Right atrium auricular region (tissue), 2 donors: ENCODE results near the gene CERS3. TPM values are rescaled to one million over a fixed set of nuclear protein-coding genes. Genes with fewer than 3 reads are reported as not detected.

ENCODE experiments used
- DNase-seq: peaks from one replicate; pipeline ENCODE4 v3.0.0-alpha.2; 2019; ENCODE audit warnings: low spot score
- H3K27ac ChIP-seq, 2 donors: fragments of 200-600 bp; sonication (generic); 1 replicate in 1 of 2; 2 replicates in 1 of 2; pipeline ENCODE4 v1.5.1; 2016 to 2019
- H3K27me3 ChIP-seq, 2 donors: fragments of 200-600 bp; sonication (generic); one replicate each; pipeline versions ENCODE4 v1.5.1 to v1.6.0; 2017 to 2019
- H3K36me3 ChIP-seq: fragments of 200-600 bp; sonication (generic); one replicate; pipeline ENCODE4 v1.5.1; 2016
- H3K4me1 ChIP-seq, 2 donors: fragments of 200-600 bp; sonication (generic); one replicate each; pipeline versions ENCODE4 v1.5.1 to v1.6.0; 2017 to 2019
- H3K4me3 ChIP-seq, 2 donors: fragments of 200-600 bp; sonication (generic); 1 replicate in 1 of 2; 2 replicates in 1 of 2; pipeline ENCODE4 v1.5.1; 2017 to 2019; ENCODE audit warnings: mild to moderate bottlenecking in 1 of 2, moderate library complexity in 1 of 2
- H3K9me3 ChIP-seq, 2 donors: fragments of 200-600 bp; sonication (generic); one replicate each; pipeline ENCODE4 v1.5.1; 2019
- total RNA-seq, 2 donors: library from RNA; depleted of rRNA; stranded (reverse); fragments of >200 nt; gene quantifications; one replicate each; pipeline ENCODE4 v1.1.0, GENCODE V29; 2016
- TF ChIP-seq, protein P1 (sequence below), 2 donors: fragments of 200-600 bp; sonication (generic); IDR thresholded peaks; one replicate each; pipeline ENCODE4 v1.5.1; 2019; ENCODE audit warnings: antibody characterized with exemption in 2 of 2

Gene CERS3
- total RNA-seq, 2 donors from 2014 or later = not detected

- TF ChIP-seq, protein P1, sequence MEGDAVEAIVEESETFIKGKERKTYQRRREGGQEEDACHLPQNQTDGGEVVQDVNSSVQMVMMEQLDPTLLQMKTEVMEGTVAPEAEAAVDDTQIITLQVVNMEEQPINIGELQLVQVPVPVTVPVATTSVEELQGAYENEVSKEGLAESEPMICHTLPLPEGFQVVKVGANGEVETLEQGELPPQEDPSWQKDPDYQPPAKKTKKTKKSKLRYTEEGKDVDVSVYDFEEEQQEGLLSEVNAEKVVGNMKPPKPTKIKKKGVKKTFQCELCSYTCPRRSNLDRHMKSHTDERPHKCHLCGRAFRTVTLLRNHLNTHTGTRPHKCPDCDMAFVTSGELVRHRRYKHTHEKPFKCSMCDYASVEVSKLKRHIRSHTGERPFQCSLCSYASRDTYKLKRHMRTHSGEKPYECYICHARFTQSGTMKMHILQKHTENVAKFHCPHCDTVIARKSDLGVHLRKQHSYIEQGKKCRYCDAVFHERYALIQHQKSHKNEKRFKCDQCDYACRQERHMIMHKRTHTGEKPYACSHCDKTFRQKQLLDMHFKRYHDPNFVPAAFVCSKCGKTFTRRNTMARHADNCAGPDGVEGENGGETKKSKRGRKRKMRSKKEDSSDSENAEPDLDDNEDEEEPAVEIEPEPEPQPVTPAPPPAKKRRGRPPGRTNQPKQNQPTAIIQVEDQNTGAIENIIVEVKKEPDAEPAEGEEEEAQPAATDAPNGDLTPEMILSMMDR (IDR thresholded peaks at IDR 0.05) = no peak
- Histone ChIP-seq H3K9me3 (no peaks in the 10 kb centered on the region), H3K36me3 (no peaks in the 10 kb centered on the region), H3K27me3 (no peaks in the 10 kb centered on the region), H3K27ac (no peak overlapping the region), H3K4me3 (no peak overlapping the region), H3K4me1 (no peaks in the 10 kb centered on the region)
- no peak for DNase-seq
These were observed 27.6 kb downstream of the CERS3 start for GRCh38 chr15:100501117-100501516.

DNA sequence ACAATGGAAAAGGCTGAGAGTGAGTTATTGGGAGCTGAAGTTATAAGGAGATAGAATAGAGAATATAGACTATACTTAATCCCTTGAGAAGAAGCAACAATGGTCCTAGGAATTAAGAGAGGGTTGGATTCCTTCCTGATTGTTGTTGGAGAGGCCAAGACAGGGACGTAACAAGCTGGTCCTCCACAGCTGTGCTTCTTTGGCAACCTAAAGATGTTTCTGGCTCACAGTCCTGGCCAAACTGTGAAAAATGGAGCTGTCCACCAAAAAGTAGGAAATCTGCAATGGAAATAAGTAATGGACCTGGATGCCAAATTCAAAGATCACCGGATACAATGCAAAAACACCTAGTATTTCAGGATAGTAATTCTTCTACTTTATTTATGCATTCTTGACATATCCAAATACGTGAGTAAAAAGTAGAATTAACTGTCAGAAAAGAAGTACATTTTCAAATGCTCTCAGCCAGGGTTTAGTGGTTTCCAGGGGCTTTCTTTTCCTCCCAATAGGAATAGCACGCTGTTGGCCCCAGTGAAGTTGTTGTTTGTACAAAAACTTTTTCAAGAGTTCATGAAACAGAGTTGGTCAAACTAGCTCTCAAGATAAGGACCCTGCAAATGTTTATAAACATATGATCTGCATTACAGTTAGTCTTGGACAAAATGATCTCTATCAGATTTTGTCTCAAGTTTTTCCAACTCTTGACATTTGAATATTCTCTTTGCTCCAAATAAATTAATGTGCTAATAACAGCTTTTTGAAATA lies 28.3 kb downstream of the CERS3 start:
- Histone ChIP-seq H3K27me3 (no peaks in the 10 kb centered on the region), H3K4me3 (no peak overlapping the region), H3K27ac (no peak overlapping the region), H3K36me3 (no peaks in the 10 kb centered on the region), H3K9me3 (no peaks in the 10 kb centered on the region), H3K4me1 (no peaks in the 10 kb centered on the region)
- DNase-seq = no peak
- TF ChIP-seq, protein P1 (IDR thresholded peaks at IDR 0.05) = no peak

DNA sequence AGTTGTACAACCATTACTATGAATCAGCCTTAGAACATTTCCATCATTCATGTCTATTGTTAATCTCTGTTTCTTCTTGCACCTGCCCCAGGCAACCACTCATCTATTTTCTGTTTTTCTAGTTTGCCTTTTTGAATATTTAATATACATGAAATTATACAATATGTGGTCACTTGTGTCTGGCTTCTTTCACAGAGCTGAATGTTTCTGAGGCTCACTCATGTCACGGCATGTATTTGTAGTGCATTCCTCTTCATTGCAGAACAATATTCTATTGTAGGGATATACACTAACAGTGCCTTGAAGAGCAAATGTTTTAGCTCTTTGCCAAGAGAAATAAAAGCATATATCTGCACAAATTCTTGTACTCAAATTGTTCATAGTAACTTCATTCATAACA lies 32.9 kb downstream of the CERS3 start:
- H3K4me3 ChIP-seq = no peak overlapping the region
- TF ChIP-seq, protein P1 (IDR thresholded peaks at IDR 0.05) = no peak
- H3K27me3 ChIP-seq = no peaks in the 10 kb centered on the region
- no peaks in the 10 kb centered on the region for H3K4me1 ChIP-seq
- H3K27ac ChIP-seq = no peak overlapping the region
- DNase-seq = no peak
- no peaks in the 10 kb centered on the region for H3K9me3 ChIP-seq
- no peaks in the 10 kb centered on the region for H3K36me3 ChIP-seq

- DNase-seq = no peak
- H3K36me3 ChIP-seq = no peaks in the 10 kb centered on the region
- H3K4me3 ChIP-seq = no peak overlapping the region
- no peaks in the 10 kb centered on the region for H3K27me3 ChIP-seq
- H3K9me3 ChIP-seq = no peaks in the 10 kb centered on the region
- H3K4me1 ChIP-seq = no peaks in the 10 kb centered on the region
- TF ChIP-seq, protein P1 (IDR thresholded peaks at IDR 0.05) = no peak
- H3K27ac ChIP-seq = no peak overlapping the region
These were observed 35.5 kb downstream of the CERS3 start for GRCh38 chr15:100493213-100493612.

- Histone ChIP-seq H3K27me3 (no peaks in the 10 kb centered on the region), H3K36me3 (no peaks in the 10 kb centered on the region), H3K4me3 (no peak overlapping the region), H3K9me3 (peaks cover 0 to 2% of the 10 kb centered on the region in 2 donors), H3K4me1 (no peaks in the 10 kb centered on the region), H3K27ac (no peak overlapping the region)
- DNase-seq = no peak
- TF ChIP-seq, protein P1 (IDR thresholded peaks at IDR 0.05) = no peak
These were observed 44.3 kb downstream of the CERS3 start for GRCh38 chr15:100484443-100484842.

GRCh38 chr15:100483370-100483769 lies 45.4 kb downstream of the CERS3 start:
- Histone ChIP-seq H3K4me1 (no peaks in the 10 kb centered on the region), H3K36me3 (no peaks in the 10 kb centered on the region), H3K4me3 (no peak overlapping the region), H3K9me3 (peaks cover under 1 to 12% of the 10 kb centered on the region in 2 donors), H3K27me3 (no peaks in the 10 kb centered on the region), H3K27ac (no peak overlapping the region)
- TF ChIP-seq, protein P1 (IDR thresholded peaks at IDR 0.05) = no peak
- no peak for DNase-seq
